HL-60 (cell line): ENCODE results near the gene EIF5A2.

Source experiments
- CTCF ChIP-seq: IDR thresholded peaks from one replicate; pipeline ENCODE4 v1.5.1; 2011; ENCODE audit warnings: low read length, control low read depth, inconsistent platforms; ENCODE audit not compliant: insufficient read depth
- GABPA ChIP-seq: IDR thresholded peaks from 2 replicates; pipeline ENCODE4 v1.6.1; 2012; ENCODE audit warnings: low read depth
- POLR2AphosphoS5 ChIP-seq: IDR thresholded peaks from 2 replicates; pipeline ENCODE4 v1.6.1; 2012; ENCODE audit warnings: low read depth
- REST ChIP-seq: IDR thresholded peaks from 2 replicates; pipeline ENCODE4 v1.6.1; 2012; ENCODE audit warnings: low read depth; ENCODE audit not compliant: insufficient replicate concordance

GRCh38 chr3:170910542-170910941 lies 2.1 kb upstream of the EIF5A2 start:
- TF ChIP-seq REST (no peak), CTCF (no peak), POLR2AphosphoS5 (no peak), GABPA (no peak)
